Glutamatergic neuron (in vitro differentiated cells): Measurements from ENCODE around the gene SDSL. TPM values are rescaled to one million over a fixed set of nuclear protein-coding genes. Genes with fewer than 3 reads are reported as not detected.

Experiments
- DNase-seq: peaks from one replicate; pipeline ENCODE4 v3.0.0; 2022
- H3K27ac Mint-ChIP-seq: one replicate; pipeline ENCODE4 v1.8.0; 2020; ENCODE audit warnings: mild to moderate bottlenecking, mixed read lengths, inconsistent platforms; ENCODE audit not compliant: unreplicated experiment
- H3K27me3 Mint-ChIP-seq: one replicate; pipeline ENCODE4 v1.8.0; 2020; ENCODE audit warnings: mild to moderate bottlenecking, moderate library complexity, mixed read lengths, inconsistent platforms; ENCODE audit not compliant: unreplicated experiment
- H3K36me3 Mint-ChIP-seq: one replicate; pipeline ENCODE4 v1.8.0; 2020; ENCODE audit warnings: mild to moderate bottlenecking, mixed read lengths, inconsistent platforms; ENCODE audit not compliant: unreplicated experiment
- H3K4me1 Mint-ChIP-seq: one replicate; pipeline ENCODE4 v1.8.0; 2020; ENCODE audit warnings: mild to moderate bottlenecking, low read depth, mixed read lengths, inconsistent platforms; ENCODE audit not compliant: unreplicated experiment
- H3K4me3 Mint-ChIP-seq: one replicate; pipeline ENCODE4 v1.8.0; 2020; ENCODE audit warnings: mild to moderate bottlenecking, mixed read lengths, inconsistent platforms; ENCODE audit not compliant: unreplicated experiment
- H3K9me3 Mint-ChIP-seq: one replicate; pipeline ENCODE4 v1.8.0; 2020; ENCODE audit warnings: mild to moderate bottlenecking, moderate library complexity, mixed read lengths, inconsistent platforms; ENCODE audit not compliant: unreplicated experiment
- total RNA-seq: library from RNA; stranded (reverse); fragmentation: NEBNext Ultra II Directional; extraction: Animal tissue kit (Norgen Biotek cat#: 25700); gene quantifications from one replicate; pipeline ENCODE4 v1.2.1, GENCODE V29; 2021; ENCODE audit not compliant: unreplicated experiment
- TF ChIP-seq, protein P1 (sequence below): fragments of 200-600 bp; sonication (generic); IDR thresholded peaks from one replicate; pipeline ENCODE4 v1.5.0; 2021; ENCODE audit not compliant: partially characterized antibody, unreplicated experiment

The SDSL gene
- total RNA-seq, 1 donor from 2014 or later = 0.74 TPM

DNA sequence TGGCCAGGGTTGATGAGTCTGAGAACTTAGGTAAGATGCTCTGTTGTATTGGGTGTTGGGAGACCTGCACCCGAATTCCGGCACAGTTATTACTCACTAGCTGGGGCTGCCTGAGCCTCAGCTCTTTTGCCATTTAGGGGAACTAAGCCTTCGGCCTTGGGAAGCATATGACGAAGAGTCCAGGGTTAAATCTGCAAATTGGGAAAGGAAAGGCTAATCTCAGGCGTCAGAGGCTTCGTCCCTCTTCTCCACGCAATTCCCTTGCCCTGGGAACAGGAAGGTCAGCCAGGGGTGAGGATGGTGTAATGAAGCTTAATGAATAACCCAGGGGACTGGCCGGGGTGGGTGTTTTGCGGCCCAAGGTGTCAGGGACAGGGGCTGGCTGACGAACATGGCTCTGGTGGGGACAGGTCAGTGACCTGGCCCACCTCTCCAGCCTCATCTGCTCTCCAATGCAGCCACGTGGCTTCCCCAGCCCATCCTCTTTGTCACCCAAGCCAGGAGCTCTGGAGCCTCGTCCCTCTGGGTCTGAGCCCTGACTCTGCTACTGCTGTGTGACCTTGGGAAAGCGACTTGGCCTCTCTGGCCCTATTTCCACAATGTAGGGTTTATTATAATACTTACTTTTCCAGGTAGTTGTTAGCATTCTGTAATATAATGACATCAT, 3.8 kb upstream of the SDSL start:
- Mint-ChIP-seq H3K4me3 (no peak overlapping the region), H3K36me3 (no peaks in the 10 kb centered on the region), H3K9me3 (peaks cover 8% of the 10 kb centered on the region), H3K4me1 (peaks cover 2% of the 10 kb centered on the region), H3K27ac (no peak overlapping the region), H3K27me3 (peaks cover 9% of the 10 kb centered on the region)
- TF ChIP-seq, protein P1, sequence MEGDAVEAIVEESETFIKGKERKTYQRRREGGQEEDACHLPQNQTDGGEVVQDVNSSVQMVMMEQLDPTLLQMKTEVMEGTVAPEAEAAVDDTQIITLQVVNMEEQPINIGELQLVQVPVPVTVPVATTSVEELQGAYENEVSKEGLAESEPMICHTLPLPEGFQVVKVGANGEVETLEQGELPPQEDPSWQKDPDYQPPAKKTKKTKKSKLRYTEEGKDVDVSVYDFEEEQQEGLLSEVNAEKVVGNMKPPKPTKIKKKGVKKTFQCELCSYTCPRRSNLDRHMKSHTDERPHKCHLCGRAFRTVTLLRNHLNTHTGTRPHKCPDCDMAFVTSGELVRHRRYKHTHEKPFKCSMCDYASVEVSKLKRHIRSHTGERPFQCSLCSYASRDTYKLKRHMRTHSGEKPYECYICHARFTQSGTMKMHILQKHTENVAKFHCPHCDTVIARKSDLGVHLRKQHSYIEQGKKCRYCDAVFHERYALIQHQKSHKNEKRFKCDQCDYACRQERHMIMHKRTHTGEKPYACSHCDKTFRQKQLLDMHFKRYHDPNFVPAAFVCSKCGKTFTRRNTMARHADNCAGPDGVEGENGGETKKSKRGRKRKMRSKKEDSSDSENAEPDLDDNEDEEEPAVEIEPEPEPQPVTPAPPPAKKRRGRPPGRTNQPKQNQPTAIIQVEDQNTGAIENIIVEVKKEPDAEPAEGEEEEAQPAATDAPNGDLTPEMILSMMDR = no peak
- DNase-seq = no peak

DNA sequence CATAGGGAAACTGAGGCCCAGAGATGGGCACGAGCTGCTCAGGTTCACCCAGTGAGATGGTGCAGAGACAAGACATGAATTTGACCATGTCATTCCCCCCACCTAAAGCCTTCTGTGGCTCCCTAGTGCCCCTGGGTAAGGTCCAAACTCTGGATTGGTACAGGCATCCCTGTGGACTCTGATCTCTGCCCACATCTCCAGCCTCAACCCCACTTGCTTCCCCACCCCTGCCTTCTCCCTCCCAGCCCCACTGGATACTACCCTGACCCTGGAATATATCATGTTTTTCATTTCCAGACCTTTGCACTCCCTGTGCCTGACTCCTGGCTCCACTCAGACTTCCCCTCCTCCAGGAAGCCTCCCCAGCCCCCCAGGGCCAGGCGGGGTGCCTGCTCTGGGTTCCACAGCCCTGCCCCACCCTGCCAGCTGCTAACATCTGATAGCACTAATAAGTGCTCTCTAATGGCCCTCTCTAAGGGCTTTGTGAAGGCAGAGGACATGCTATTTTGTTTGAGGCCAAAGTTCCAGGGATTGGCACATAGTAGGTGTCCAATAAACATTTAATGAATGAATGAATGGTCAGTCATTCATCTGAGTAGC, 1.1 kb upstream of the SDSL start:
- TF ChIP-seq, protein P1 = no peak

DNA sequence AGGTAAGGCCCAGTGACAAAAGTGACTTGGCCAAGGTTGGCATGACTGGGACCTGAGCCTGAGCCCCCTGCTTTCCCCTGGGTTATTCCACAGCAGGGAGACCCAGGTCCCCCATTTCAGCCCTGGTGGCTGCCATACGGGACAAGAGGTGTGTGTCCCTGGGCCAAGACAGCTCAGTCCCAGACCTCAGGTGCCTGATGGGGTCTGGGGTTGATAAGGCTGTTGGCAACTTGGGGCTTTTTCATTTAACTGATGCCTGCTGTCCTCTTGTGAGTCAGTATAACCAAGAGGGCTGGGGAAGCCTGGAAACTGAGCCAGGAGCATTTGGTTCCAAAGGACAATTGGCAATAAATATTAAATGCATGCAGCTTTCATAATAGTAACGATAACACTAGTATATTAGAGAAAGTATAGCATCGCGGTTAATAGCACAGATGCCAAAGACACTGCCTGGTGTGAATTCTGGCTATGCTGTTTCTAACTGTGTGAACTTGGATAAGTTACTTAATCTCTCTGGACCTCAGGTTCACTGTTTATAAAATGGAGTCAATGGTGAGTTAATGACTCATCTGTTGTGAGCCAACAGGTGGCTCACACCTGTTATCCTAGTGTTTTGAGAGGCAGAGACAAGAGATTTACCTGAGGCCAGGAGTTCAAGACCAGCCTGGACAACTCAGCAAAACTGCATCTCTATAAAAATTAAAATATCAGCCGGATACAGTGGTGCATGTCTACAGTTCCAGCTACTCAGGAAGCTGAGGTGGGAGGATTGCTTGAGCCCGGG, 898 bp downstream of the SDSL start:
- Mint-ChIP-seq H3K9me3 (peaks cover 1% of the 10 kb centered on the region), H3K4me3 (no peak overlapping the region), H3K27me3 (peaks cover 7% of the 10 kb centered on the region), H3K36me3 (no peaks in the 10 kb centered on the region), H3K4me1 (no peaks in the 10 kb centered on the region), H3K27ac (no peak overlapping the region)
- DNase-seq = no peak
- TF ChIP-seq, protein P1 = no peak

More for the DNA sequence above, 1.1 kb upstream of the SDSL start:
- Mint-ChIP-seq H3K9me3 (peaks cover 1% of the 10 kb centered on the region), H3K27ac (no peak overlapping the region), H3K27me3 (peaks cover 7% of the 10 kb centered on the region), H3K4me1 (peaks cover 1% of the 10 kb centered on the region), H3K4me3 (no peak overlapping the region), H3K36me3 (no peaks in the 10 kb centered on the region)
- DNase-seq = no peak

DNA sequence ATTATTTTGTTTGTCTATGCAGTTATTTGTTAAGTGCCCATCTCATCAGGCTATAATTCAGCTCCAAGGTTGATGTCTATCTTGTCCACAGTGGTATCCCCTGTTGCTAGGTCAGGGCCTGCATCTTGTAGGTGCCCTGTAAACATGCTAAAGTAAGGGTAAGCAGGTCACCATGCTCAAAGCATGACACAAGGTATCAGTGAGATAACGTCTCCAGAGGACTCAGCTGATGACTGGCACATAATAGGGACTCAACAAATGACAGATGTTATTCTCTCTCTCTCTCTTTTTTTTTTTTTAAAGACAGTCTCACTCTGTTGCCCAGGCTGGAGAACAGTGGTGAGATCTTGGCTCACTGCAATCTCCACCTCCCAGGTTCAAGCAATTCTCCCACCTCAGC, 2.3 kb downstream of the SDSL start:
- no peak overlapping the region for H3K27ac Mint-ChIP-seq
- H3K27me3 Mint-ChIP-seq = peaks cover 7% of the 10 kb centered on the region
- no peaks in the 10 kb centered on the region for H3K4me1 Mint-ChIP-seq
- peaks cover 4% of the 10 kb centered on the region for H3K9me3 Mint-ChIP-seq
- no peaks in the 10 kb centered on the region for H3K36me3 Mint-ChIP-seq
- TF ChIP-seq, protein P1 = no peak
- H3K4me3 Mint-ChIP-seq = no peak overlapping the region
- no peak for DNase-seq
